Fibroblast of skin of right biceps (primary cell): ENCODE data around the gene EVI2B.
"Not testable (repeated sequence)": the region's sequence is repeated elsewhere in the genome, so short reads cannot be mapped to it uniquely, and the experiment has no call there.

Experiments
- DNase-seq: peaks from one replicate; pipeline ENCODE4 v3.0.0-alpha.2; 2013

The EVI2B gene

GRCh38 chr17:31310260-31310659 is 3.6 kb downstream of the EVI2B start:
- no peak for DNase-seq

GRCh38 chr17:31309556-31309955 is 4.3 kb downstream of the EVI2B start:
- DNase-seq: no peak

DNA sequence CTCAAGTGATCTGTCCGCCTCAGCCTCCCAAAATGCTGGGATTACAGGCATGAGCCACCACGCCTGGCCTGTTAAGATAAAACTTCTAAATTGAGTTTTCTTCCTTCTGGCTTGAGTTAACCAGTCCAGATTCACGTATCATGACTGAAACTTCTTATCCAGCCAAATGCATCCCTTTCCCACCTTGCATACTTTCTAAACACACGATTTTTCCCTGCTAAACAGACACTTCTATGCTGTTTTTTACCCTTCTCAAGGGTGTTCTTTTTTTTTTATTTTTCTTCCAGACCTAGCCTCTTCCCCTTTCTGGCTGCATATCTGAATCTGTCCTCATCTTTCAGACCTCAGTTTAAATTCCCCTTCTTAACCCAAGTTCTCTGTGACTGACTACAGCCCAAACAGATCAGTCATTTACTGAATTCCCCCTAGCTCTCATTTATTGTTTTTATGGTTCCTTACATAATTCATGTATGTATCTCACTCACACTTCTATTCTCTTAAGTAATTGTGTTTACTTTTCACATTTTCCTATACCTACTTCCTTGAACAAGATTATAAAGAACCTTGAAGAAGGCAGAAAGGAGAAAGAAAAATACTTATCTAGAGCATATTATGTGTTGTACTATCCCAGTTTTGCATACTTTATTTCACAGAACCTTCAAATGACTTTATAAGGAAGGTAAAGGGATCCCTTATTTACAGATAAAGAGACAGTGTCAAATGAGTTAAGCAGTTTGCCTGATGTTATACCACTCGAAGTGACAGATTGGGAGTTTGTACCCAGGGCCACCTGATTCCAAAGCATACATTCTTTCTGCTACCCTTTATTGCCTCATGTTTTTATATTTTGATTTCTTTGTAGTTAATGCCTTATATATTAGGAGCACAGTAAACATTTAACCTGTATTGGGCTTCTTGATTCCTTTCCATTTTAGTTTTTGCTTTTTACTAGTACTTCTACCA is 5.2 kb downstream of the EVI2B start:
- no peak for DNase-seq

GRCh38 chr17:31307640-31308039 is 6.2 kb downstream of the EVI2B start:
- DNase-seq: no peak

DNA sequence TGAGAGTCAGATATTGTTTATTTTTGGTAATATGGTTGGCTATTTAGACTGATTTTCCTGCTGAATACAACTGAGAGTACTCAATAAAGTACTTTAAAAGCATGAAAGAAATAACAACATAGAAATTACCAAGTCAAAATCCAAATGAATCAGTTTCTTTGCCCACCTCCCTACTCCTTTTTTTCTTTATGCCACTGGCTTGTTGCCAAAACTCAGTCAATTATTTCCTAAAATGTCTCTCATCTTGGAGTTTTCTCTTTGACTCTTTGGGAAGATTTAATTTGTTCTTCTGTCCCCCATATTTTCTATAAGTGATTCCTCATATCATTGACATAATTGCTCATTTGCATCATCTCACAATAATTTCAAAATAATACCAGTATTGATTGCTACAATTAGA is 14.2 kb downstream of the EVI2B start:
- DNase-seq: no peak

GRCh38 chr17:31297090-31297489 is 16.8 kb downstream of the EVI2B start, which contains the start of gene OMG:
Gene OMG, minus strand, starts transcription at chr17:31297239. Its CDS starts 908 bp downstream, at chr17:31296331.
- no peak for DNase-seq

DNA sequence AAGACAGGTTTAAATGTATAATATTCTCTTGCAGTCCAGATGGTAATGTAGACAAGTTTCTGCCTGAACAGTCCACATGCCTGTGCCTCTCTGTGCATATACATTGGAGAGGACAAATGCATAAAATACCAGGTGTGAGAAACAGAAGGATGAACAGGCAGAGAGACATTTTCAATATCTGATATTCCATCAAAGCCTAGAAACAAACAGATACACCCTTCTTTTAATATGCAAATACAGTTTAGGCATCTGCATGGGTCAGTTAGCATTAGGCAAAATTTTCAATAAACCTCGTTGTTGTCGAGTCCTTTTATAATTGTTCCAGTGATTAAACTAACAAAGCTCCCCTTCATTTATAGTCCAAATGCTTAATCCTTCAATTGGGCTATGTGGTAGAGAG is 17.7 kb downstream of the EVI2B start:
- no peak for DNase-seq

- no peak for DNase-seq
Observed at GRCh38 chr17:31295489-31295871, 18.4 kb downstream of the EVI2B start.

DNA sequence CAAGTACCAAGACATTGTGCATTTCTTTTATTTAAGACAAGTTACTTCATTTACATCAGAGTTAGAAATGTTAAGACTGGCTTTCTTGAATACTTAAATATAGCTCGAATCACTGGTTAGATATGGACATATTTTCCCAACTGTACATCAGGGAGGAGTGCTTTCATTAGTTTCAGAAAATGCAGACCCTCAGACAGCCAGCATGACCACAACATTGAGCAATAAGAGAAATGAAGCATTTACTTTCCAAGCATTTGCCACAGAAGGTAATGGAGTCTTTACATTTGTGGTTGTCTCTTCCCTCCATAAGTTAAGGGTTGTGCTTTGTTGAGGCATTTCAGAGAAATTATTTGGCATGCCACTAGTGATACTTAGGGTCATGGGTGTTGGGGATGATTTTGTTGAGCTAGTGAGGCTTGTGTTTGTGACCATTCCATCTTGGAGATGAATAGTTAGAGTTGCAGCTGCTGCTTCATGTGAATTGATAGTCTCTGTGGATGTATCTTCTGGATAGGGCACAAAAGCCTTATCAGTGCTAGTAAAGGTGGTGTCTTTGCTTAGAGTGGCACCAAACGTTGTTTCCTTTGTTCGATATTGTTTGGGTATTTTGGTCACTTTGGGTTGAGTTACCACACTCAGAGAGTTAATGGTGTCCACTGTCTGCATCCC is 18.9 kb downstream of the EVI2B start:
- DNase-seq: peak; percentile 77

GRCh38 chr17:31294231-31294630 is 19.6 kb downstream of the EVI2B start:
- DNase-seq: no peak

DNA sequence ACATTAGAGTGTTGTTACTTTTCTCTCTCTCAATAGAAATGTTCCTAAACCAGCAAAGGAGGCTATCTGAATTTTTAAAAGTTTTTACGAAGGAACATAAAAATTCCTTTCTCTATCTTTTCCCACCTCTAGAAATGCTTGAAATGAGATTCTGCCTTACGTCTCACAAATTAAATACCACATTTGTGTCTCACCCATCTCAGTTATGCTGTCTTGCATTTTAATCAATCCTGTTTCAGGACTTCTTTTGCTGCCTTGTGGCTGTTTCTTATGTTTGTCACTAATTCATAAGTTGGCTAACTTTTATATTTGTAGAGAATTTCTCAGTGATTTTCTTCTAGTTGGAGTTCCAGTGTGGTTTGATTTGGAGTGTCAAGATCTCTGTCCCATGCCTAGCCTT is 20.3 kb downstream of the EVI2B start:
- peak; percentile 62 for DNase-seq

DNA sequence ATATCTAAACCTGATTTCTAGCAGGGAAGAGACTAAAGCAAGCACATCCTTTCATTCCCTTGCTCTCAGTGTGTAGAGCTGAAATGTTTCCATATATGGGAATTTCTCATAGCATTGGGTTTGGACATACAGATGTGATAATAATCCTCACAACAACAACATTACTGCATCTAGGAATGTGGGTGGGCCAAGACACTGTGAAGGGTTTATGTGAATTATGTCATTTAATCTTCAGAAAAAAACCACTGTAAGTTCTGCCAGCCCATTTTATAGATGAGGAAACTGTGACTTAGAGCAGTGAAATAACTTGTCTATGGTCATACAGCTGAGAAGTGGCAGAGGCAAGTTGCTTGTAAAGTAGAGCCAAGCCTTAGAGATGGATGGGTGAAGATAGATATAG is 22.0 kb downstream of the EVI2B start:
- DNase-seq: peak; percentile 70

GRCh38 chr17:31289790-31290189 is 24.1 kb downstream of the EVI2B start:
- DNase-seq: peak; percentile 18

GRCh38 chr17:31287932-31288331 is 25.9 kb downstream of the EVI2B start:
- not testable (repeated sequence) for DNase-seq

DNA sequence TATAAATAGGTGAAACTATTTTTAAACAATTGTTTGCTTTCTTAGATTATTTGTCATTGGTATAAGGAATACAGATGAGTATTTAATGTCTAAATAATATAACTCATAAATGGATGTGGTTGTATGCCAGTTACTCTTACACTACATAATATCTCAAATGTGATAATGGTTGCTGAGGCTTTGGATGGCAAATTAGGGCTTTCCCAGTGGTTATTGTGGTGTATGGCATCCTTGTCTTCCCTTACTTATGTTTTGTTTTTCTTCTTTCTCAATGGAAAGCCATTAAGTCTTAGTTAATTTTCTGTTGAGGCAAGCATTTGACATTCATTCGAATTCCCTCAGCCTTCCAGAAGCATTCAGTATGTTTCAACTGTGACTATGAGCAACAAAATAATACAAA is 27.3 kb downstream of the EVI2B start:
- no peak for DNase-seq

GRCh38 chr17:31283841-31284240 is 30.0 kb downstream of the EVI2B start:
- no peak for DNase-seq

GRCh38 chr17:31281061-31281460 is 32.8 kb downstream of the EVI2B start:
- DNase-seq: no peak

GRCh38 chr17:31279401-31279800 is 34.5 kb downstream of the EVI2B start:
- DNase-seq: no peak

GRCh38 chr17:31275116-31275515 is 38.7 kb downstream of the EVI2B start:
- no peak for DNase-seq

DNA sequence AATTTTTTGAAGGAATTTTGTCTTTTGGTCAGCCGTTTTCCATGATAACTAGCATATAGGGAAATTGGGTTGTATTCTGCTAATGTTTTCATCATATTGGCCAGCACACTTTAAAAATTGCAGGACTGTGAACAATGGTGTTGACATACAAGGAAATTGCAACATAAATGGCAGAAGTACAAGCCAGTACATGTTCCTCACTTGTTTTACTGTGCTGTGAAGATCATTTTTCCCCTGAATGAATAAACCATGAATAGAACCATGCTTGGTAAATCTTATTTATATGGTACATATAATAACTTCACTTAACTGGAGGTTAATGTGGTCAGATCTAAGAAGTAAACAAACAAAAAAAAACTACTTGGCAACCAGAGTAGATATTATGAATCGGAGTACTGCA is 39.6 kb downstream of the EVI2B start:
- DNase-seq: no peak

DNA sequence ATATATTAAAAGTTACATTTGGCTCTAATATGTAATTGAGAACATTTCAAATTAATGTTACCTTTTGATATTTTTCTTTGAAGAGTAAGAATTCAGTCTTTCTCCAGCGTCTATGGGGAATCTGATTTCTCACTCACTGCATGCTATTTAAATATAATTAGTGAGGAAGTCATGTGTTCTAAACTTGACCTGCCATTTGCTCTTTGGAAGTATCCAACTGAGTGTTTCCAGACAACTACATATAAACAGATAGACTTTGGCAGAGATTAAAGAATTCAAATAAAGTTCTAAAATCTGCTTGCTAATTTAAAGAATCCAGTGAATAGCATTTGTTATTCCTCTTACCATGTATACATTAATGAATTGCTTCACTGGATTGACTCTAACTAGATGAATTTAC is 40.3 kb downstream of the EVI2B start:
- no peak for DNase-seq

DNA sequence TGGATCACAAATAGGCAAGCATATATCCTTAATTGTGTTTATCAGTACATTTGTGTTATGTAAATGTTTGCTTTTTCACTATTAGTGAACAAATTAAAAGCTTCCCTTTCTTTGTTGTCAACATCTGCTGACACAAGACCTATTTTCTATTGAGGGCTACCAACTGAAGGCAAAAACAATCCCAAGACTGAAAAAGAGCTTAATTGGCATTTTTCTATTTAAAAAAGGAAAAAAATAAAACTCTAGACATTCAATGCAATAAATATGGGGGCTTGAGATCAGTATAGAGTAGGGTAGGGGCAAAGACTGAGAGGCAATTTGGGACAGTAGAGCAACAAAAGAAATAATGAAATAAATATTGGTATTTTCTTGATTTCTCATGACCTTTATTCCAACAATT is 41.1 kb downstream of the EVI2B start:
- no peak for DNase-seq

DNA sequence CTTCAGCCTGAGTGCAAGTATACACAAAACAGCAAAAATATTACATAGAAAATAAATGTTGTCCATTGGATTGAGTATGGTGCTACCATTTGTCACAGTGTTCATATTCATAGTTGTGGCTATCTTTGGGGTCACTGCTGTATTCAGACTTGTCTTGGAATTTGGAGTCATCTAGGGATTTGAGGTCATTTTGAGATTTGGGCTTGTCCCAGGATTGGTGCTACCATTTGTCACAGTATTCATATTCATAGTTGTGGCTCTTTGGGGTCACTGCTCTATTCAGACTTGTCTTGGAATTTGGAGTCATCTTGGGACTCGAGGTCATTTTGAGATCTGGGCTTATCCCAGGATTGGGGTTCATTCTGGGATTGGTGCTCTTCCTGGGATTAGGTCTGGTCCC is 41.6 kb downstream of the EVI2B start:
- DNase-seq: no peak

- peak; percentile 98 for DNase-seq
Observed at GRCh38 chr17:31269578-31269983, 44.3 kb downstream of the EVI2B start.
